CD4-positive, alpha-beta T cell (primary cell): ENCODE results near the gene LASP1NB.

Source experiments
- ATAC-seq: fragments of 200-7000 bp; cut with Tn5 transposase; one replicate; pipeline ENCODE4 v1.10.0; 2022; ENCODE audit warnings: mild to moderate bottlenecking; ENCODE audit not compliant: poor library complexity
- CTCF ChIA-PET: fragments of 350-600 bp; sonication (Branson Sonifier 250); formaldehyde crosslinking; loops from one replicate; lab custom pipeline; 2021; ENCODE audit warnings: antibody characterized with exemption, inconsistent platforms; lab: Charles Lee
- POLR2A ChIA-PET: fragments of 350-600 bp; sonication (Branson Sonifier 250); formaldehyde crosslinking; loops from one replicate; lab custom pipeline; 2021; ENCODE audit warnings: antibody characterized with exemption, inconsistent platforms; lab: Charles Lee
- DNase-seq, 14 experiments: peaks; one replicate each; pipeline ENCODE4 v3.0.0-alpha.2; 2013 to 2020; ENCODE audit warnings: mixed read lengths in 2 of 14
- H3K27ac ChIP-seq, 2 donors: one replicate each; pipeline versions ENCODE4 v1.5.1 to v1.7.0; 2013; ENCODE audit warnings: low read length in 2 of 2, low read depth in 1 of 2, mild to moderate bottlenecking in 1 of 2
- H3K27me3 ChIP-seq, 2 experiments: 1 replicate in 1 of 2; 2 replicates in 1 of 2; pipeline versions ENCODE4 v1.6.1 to v1.7.0; 2013; ENCODE audit warnings: low read length in 2 of 2, control low read depth in 1 of 2, mild to moderate bottlenecking in 1 of 2, moderate library complexity in 1 of 2; ENCODE audit not compliant: insufficient read depth in 2 of 2, control insufficient read depth in 1 of 2
- H3K36me3 ChIP-seq: one replicate; pipeline ENCODE4 v1.6.1; 2013; ENCODE audit warnings: low read length, control low read depth; ENCODE audit not compliant: insufficient read depth
- H3K4me1 ChIP-seq: one replicate; pipeline ENCODE4 v1.6.1; 2013; ENCODE audit warnings: low read length, control low read depth; ENCODE audit not compliant: insufficient read depth
- H3K4me3 ChIP-seq: one replicate; pipeline ENCODE4 v1.5.1; 2013; ENCODE audit warnings: mild to moderate bottlenecking, low read length, moderate library complexity
- H3K9me3 ChIP-seq, 2 experiments: 1 replicate in 1 of 2; 2 replicates in 1 of 2; pipeline versions ENCODE4 v1.6.1 to v1.7.0; 2013; ENCODE audit warnings: low read length in 2 of 2, mild to moderate bottlenecking in 2 of 2, control low read depth in 1 of 2, moderate library complexity in 1 of 2; ENCODE audit not compliant: control insufficient read depth in 1 of 2, insufficient read depth in 1 of 2
- H3K27ac Mint-ChIP-seq: one replicate; pipeline ENCODE4 v1.8.0; 2020; ENCODE audit warnings: mixed read lengths
- H3K27me3 Mint-ChIP-seq: one replicate; pipeline ENCODE4 v1.8.0; 2021; ENCODE audit warnings: mixed read lengths
- H3K36me3 Mint-ChIP-seq: one replicate; pipeline ENCODE4 v1.8.0; 2021; ENCODE audit warnings: low read depth, mixed read lengths
- H3K4me1 Mint-ChIP-seq: one replicate; pipeline ENCODE4 v1.8.0; 2021; ENCODE audit warnings: low read depth, mixed read lengths
- H3K4me3 Mint-ChIP-seq: one replicate; pipeline ENCODE4 v1.8.0; 2020; ENCODE audit warnings: mild to moderate bottlenecking, mixed read lengths
- H3K9me3 Mint-ChIP-seq: one replicate; pipeline ENCODE4 v1.8.0; 2020; ENCODE audit warnings: mixed read lengths
- intact Hi-C, 2 experiments: fragments of 100-400 bp; cut with DNase I in 1 of 2; cut with micrococcal nuclease in 1 of 2; formaldehyde crosslinking; loops; one replicate each; pipeline versions ENCODE4 v1.15.1 to v1.9.0; 2023 to 2025; cut with DNase I, micrococcal nuclease
- TF ChIP-seq, protein P1 (sequence below): fragments of 200-600 bp; IDR thresholded peaks from one replicate; pipeline ENCODE4 v1.8.0; 2022; ENCODE audit warnings: antibody characterized with exemption, mild to moderate bottlenecking

LASP1NB gene

DNA sequence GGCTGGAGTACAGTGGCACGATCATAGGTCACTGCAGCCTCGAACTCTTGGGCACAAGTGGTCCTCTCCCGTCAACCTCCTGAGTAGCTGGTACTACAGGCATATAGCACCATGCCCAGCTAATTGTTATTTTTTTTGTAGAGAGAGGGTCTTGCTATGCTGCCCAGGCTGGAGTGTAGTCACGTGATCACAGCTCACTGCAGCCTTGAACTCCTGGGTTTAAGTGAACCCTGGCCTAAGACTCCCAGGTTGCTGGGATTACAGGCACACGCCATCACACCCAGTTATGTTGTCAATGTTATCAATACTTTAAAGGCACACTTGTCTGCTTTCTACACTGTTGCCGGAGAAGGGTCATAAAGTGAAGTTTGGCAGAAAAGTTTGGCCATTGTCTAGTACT, 22.0 kb upstream of the LASP1NB start:
- H3K4me1 Mint-ChIP-seq: peaks cover 47% of the 10 kb centered on the region

GRCh38 chr17:38904892-38905291, 20.5 kb upstream of the LASP1NB start:
- TF ChIP-seq, protein P1, sequence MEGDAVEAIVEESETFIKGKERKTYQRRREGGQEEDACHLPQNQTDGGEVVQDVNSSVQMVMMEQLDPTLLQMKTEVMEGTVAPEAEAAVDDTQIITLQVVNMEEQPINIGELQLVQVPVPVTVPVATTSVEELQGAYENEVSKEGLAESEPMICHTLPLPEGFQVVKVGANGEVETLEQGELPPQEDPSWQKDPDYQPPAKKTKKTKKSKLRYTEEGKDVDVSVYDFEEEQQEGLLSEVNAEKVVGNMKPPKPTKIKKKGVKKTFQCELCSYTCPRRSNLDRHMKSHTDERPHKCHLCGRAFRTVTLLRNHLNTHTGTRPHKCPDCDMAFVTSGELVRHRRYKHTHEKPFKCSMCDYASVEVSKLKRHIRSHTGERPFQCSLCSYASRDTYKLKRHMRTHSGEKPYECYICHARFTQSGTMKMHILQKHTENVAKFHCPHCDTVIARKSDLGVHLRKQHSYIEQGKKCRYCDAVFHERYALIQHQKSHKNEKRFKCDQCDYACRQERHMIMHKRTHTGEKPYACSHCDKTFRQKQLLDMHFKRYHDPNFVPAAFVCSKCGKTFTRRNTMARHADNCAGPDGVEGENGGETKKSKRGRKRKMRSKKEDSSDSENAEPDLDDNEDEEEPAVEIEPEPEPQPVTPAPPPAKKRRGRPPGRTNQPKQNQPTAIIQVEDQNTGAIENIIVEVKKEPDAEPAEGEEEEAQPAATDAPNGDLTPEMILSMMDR: no peak
- Histone ChIP-seq H3K36me3 (peaks cover 78% of the 10 kb centered on the region), H3K27ac (no peak overlapping the region), H3K4me1 (peaks cover 65% of the 10 kb centered on the region), H3K4me3 (no peak overlapping the region), H3K27me3 (no peaks in the 10 kb centered on the region), H3K9me3 (no peaks in the 10 kb centered on the region)
- intact Hi-C loops: no loop called here
- Mint-ChIP-seq H3K4me1 (peaks cover 33% of the 10 kb centered on the region), H3K27ac (peak overlapping the region; percentile 44), H3K27me3 (no peaks in the 10 kb centered on the region), H3K4me3 (no peak overlapping the region), H3K36me3 (peaks cover 58% of the 10 kb centered on the region), H3K9me3 (no peaks in the 10 kb centered on the region)
- ChIA-PET CTCF (interaction anchor here (1.4 kb wide), 1 partner anchor 19 kb away, joined by 4 read pairs; no protein-coding TSS in a partner anchor), POLR2A (no interaction called here)
- DNase-seq: no peak
- no peak for ATAC-seq

More for the DNA sequence above, 22.0 kb upstream of the LASP1NB start:
- H3K27me3 ChIP-seq: no peaks in the 10 kb centered on the region
- peaks cover 64% of the 10 kb centered on the region for H3K36me3 ChIP-seq
- DNase-seq (no peak), ATAC-seq (no peak)
- ChIA-PET POLR2A (interaction anchor here (2.1 to 4.3 kb wide), 2 partner anchors 50 to 297 kb away, joined by 5 to 14 read pairs; partner anchors contain the start of genes RPL19 and RPL23), CTCF (interaction anchor here (1.0 to 1.4 kb wide), 2 partner anchors 13 to 21 kb away, joined by 4 read pairs; no protein-coding TSS in a partner anchor)
- TF ChIP-seq, protein P1: no peak
- no peak overlapping the region for H3K27ac ChIP-seq
- H3K9me3 ChIP-seq: no peaks in the 10 kb centered on the region
- Mint-ChIP-seq H3K27ac (peak overlapping the region; percentile 64), H3K36me3 (peaks cover 68% of the 10 kb centered on the region), H3K9me3 (no peaks in the 10 kb centered on the region), H3K4me3 (no peak overlapping the region), H3K27me3 (no peaks in the 10 kb centered on the region)
- peaks cover 76% of the 10 kb centered on the region for H3K4me1 ChIP-seq
- no peak overlapping the region for H3K4me3 ChIP-seq
- intact Hi-C loops: no loop called here

DNA sequence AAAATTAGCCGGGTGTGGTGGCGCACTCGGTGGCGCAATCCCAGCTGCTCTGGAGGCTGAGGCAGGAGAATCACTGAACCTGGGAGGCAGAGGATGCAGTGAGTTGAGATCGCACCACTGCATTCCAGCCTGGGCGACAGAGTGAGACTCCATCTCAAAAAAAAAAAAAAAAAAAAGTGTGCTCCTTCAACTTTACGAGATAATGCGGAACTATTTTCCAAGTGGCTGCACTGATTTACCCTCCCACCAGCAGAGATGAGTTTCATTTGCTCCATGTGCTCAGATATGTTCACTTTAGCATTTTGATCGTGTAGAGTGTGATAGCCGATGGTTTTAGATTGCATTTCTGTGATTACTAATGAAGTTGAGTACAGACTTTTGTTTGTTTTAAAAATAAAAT, 20.0 kb upstream of the LASP1NB start:
- Mint-ChIP-seq H3K4me3 (no peak overlapping the region), H3K9me3 (no peaks in the 10 kb centered on the region), H3K36me3 (peaks cover 63% of the 10 kb centered on the region), H3K4me1 (peaks cover 32% of the 10 kb centered on the region), H3K27me3 (no peaks in the 10 kb centered on the region), H3K27ac (peak overlapping the region; percentile 44)
- ATAC-seq (no peak), DNase-seq (no peak)
- H3K27me3 ChIP-seq: no peaks in the 10 kb centered on the region
- POLR2A ChIA-PET: no interaction called here
- H3K9me3 ChIP-seq: no peaks in the 10 kb centered on the region
- H3K4me1 ChIP-seq: peaks cover 60% of the 10 kb centered on the region
- CTCF ChIA-PET: no interaction called here
- H3K27ac ChIP-seq: no peak overlapping the region
- no peak overlapping the region for H3K4me3 ChIP-seq
- TF ChIP-seq, protein P1: no peak
- intact Hi-C loops: no loop called here
- peaks cover 82% of the 10 kb centered on the region for H3K36me3 ChIP-seq
